NB4 (cell line): ENCODE measurements around the gene MIP.

Source experiments
- MYC ChIP-seq: IDR thresholded peaks from 2 replicates; pipeline ENCODE4 v1.6.1; 2011; ENCODE audit warnings: low read depth, low read length
- POLR2A ChIP-seq: IDR thresholded peaks from 2 replicates; pipeline ENCODE4 v1.6.1; 2011; ENCODE audit warnings: mild to moderate bottlenecking; ENCODE audit not compliant: insufficient read length; ENCODE audit errors: extremely low read depth
- TF ChIP-seq, protein P1 (sequence below): IDR thresholded peaks from one replicate; pipeline ENCODE4 v1.5.1; 2012; ENCODE audit warnings: low read depth, low read length
- TF ChIP-seq, protein P2 (sequence below): IDR thresholded peaks from 2 replicates; pipeline ENCODE4 v1.6.1; 2011; ENCODE audit warnings: low read depth, low read length

DNA sequence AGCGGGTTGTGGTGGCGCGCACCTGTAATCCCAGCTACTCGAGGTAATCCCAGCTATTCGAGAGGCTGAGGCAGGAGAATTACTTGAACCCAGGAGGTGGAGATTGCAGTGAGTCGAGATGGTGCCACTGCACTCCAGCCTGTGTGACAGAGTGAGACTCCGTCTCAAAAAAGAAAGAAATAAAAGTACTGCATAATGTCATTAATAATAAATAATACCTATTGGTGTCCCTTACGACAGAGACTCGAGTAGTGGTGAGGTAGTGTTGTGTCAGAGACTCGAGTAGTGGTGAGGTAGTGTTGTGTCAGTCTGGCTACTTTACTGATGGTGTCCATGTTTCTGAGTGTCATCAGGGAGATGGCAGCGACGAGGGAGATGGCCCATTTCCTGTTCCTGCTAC is 32.2 kb upstream of the MIP start:
- TF ChIP-seq, protein P1, sequence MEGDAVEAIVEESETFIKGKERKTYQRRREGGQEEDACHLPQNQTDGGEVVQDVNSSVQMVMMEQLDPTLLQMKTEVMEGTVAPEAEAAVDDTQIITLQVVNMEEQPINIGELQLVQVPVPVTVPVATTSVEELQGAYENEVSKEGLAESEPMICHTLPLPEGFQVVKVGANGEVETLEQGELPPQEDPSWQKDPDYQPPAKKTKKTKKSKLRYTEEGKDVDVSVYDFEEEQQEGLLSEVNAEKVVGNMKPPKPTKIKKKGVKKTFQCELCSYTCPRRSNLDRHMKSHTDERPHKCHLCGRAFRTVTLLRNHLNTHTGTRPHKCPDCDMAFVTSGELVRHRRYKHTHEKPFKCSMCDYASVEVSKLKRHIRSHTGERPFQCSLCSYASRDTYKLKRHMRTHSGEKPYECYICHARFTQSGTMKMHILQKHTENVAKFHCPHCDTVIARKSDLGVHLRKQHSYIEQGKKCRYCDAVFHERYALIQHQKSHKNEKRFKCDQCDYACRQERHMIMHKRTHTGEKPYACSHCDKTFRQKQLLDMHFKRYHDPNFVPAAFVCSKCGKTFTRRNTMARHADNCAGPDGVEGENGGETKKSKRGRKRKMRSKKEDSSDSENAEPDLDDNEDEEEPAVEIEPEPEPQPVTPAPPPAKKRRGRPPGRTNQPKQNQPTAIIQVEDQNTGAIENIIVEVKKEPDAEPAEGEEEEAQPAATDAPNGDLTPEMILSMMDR, result no peak
- TF ChIP-seq POLR2A (no peak), MYC (no peak)
- TF ChIP-seq, protein P2, sequence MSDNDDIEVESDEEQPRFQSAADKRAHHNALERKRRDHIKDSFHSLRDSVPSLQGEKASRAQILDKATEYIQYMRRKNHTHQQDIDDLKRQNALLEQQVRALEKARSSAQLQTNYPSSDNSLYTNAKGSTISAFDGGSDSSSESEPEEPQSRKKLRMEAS, result no peak
